ENCODE measurements around the gene SARDH.
"Not testable (repeated sequence)": the region's sequence is repeated elsewhere in the genome, so short reads cannot be mapped to it uniquely, and the experiment has no call there.

Gene SARDH

DNA sequence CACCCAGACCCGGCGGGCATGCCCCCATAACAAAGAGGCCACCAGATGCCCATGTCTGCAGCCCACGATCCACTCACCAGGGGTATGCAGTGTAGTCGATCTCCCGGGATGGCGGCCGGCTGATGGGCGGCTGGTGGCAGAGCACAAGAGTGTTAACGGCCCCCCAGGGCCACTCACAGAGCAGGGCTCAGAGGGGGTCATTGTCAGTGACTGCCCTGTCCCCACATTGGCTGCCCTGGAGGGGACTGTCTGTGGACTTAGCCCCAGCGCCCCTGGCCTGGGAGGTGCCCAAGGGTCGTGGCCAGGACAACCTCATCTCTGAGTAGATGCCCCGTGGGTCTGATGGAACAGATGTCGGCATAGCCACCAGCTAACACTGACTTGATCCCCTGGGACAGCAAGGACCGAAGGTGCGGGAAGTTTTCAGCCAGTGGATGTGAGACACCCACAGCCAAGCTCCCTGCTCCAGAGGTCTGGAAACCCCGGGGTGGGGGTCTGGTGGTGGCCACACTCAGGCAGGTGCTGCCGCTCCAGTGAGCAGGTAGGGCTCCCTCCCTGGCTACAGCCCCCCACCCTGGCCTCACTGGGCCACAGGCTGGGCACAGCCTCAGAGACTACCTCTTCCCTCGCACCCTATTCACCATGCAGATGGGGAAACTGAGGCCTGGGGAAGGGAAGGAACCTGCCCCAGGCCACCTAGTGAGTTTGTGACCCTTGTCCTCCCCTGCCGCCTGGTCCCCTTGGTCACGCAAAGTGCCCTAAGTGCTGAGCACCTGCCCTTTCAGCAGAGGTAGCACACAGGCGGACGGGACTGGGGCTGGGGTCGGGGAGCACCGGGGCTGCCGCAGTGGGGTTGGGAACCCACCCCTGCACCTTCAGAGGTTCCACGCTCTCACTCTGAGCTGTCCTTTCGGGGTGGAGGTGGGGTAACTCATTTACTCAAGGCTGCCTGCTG is 38.1 kb upstream of the SARDH start:
- DNase-seq (ENCODE audit: low read depth, low spot score), result no peak

DNA sequence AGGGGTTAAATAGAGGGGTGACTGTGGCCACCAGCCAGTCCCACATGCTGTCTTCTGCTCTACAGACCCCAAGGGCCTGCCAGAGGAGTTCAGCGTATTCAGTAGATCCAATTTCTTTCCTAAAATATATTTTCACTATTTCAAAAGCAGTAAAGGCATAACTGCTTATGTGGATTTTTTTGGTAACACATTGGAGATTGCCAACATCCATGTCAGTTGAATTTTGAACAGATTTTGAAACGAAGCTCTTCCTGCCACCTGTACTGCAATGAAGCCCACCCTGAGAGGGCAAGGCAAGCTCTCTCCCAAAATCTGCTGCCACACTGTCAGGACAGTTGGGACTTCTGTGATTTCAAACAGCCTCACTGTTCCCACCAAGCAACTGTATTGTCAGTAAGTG is 37.1 kb upstream of the SARDH start:
- DNase-seq (ENCODE audit: low read depth, low spot score), result no peak

DNA sequence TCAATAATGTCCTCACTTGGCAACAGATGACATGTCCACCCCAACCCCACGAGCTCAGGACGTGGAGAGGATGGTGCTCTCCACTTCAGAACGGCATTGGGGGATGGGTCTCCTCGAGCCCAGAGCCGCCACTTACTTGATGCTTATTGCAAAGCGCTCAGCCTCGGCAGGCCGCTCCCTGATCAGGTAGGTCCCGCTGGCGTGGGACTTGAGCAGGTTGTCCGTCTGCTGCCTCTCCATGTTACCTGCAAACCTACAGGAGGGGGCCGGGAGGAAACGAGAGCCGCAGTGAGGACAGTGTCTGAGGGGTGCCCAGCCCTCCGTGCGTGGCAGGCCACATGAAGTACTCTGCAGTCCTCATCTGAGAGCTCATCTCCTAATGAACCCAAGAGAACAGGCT is 36.6 kb upstream of the SARDH start:
- DNase-seq (ENCODE audit: low read depth, low spot score), result no peak

DNA sequence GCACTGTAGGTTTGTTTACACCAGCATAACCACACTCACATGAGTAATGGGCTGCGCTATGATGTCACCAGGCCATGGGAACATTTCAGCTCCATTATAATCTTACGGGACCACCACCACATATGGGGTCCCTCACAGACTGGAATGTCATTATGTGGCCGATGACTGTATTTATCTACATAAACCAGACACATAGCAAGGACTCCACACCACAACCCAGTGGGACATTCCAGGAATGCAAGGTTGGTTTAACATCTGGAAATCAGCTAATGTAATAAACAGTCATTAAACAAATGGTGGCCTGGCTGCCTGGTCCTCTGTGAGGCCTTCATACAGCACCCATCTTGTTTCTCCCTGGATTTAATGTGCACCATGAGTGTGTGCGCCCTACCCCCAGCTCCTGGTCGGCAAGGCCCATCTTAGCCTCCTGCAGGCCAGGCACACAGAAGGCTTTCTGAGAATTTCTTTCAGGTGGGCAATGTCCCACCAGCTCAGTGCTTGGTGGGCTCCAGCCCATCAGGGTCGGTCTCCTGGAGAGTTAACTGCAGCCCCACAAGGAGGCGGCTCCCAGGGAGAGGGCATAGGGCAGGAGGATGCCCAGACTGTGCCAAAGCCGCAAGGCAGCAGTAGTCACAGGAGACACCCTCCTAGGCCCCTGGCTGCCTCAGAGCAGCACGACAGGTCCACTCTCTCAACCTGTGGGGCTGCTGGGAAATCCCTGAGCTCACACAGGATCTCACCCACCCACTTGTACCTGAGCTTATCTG is 35.9 kb upstream of the SARDH start:
- DNase-seq (ENCODE audit: low read depth, low spot score), result peak; percentile 55

DNA sequence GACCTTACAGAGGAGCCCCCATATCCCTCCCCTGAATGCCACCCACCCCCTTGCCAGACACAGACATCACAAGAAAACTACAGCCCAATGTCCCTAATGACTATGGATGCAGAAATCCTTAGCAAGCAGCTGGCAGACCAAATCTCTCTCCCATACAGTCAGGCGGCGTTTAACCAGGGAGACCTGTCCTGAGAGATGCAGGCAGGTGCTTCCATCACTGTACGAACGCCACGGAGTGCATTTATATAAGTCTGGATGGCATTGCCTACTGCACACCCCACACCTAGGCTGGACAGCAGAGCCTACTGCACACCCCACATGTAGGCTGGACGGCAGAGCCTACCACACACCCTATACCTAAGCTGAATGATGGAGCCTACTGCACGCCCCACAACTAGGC is 34.4 kb upstream of the SARDH start:
- DNase-seq (ENCODE audit: low read depth, low spot score), result no peak

DNA sequence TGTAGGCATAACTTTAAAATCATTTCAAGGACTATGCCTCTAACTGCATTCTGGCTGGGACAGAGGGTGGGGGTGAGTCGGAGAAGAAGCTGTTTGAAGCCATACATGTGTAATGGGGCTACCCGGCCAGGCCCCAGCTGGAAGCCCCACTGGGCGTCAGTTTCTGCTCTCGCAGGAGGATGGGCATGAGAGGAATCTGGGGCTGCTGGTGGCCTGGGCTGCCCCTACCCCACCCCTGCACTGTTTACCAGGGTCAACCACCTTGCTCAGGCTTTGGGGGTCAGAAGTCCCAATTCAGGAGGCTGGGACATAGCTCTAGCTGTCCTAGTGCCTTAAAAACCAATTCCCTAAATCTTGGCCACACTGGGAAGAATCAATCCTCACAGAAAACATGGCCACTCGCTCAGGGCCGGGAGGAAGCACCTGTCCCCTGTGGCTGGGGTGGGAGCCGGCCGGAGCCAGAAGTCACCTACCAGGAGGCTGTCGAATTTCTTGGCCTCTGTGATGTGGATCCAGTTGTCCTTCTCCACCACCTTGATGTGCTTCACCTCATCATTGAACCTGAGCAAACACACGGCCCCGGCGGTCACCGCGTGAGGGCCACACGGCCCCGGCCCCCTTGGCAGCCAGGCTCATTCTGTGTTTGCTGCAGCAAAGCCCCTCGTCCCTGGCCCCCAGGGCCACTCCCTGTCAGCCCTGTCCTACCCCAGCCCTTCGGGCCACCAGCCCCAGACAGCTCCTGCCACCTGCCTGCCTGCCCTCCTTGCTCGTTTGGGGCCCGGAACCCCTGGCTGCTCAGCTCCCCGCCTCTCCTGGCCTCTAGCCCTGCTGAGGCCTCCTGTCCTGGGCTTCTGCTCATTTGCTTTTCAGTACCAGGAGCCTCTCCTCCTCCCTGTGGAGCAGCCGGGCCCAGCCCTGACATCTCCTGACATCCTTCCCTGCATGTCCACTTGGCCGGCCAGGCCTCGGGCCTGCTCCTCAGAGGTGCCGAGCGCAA is 33.6 kb upstream of the SARDH start:
- DNase-seq (ENCODE audit: low read depth, low spot score), result no peak

DNA sequence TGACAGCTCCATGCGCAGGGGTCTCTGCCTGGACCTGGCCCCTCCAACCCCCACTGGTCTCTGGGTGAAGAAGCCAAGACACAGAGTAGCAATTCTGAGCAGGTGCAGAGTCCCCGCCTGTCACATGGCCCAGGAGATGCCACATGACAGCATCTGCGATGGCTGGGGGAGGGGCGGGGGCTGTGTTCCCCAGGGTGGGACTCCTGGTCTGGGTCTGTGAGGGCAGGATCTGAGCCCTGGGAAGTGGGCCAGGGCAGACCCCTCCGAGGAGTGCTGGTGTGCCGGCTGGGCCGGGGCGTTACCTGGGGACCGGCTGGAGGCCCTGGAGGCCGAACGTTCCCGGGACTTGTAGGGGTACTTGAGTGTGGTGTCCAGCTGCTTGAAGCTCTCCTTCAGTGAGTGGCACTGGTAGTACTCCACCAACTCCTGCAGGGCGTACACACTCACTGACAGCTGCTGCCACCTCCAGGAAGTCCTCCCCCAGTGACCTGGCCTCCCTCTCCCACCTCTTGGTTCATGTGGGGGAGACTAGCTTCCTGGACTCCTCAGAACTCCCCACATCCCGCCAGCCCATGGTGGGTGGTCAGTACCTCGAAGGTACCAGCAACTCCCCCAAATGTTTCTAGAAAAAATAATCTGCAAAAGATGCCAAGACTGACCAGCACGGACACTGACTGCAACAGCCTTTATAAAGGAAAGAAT is 32.1 kb upstream of the SARDH start:
- no peak for DNase-seq (ENCODE audit: low read depth, low spot score)

DNA sequence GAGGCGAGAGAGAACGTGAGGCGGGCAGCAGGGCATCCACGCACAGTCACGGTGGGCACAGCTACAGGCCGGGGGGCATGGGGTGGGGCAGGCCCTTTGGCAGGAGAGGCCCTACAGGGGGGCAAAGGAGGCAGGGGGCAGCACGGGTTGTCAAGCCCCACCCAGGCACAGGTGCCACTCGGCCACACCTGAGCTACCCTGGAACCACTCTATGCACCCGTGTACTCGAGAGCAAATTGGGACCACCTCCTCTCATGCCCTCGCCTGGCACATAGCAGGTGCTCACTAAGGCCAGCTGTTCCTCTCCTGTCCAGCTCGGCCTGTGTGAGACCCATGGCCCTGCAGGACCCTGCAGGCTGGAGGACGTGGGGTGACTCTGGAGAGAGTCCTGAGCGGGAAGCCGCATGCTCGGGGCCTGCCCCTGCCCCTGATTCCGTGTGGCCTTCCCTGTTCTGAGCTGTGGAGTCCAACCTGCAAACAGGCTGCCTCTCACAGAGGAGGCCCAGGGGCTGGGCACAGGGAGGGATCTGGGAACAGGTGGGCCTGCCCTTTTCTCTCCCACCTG is 31.4 kb upstream of the SARDH start:
- no peak for DNase-seq (ENCODE audit: low read depth, low spot score)

DNA sequence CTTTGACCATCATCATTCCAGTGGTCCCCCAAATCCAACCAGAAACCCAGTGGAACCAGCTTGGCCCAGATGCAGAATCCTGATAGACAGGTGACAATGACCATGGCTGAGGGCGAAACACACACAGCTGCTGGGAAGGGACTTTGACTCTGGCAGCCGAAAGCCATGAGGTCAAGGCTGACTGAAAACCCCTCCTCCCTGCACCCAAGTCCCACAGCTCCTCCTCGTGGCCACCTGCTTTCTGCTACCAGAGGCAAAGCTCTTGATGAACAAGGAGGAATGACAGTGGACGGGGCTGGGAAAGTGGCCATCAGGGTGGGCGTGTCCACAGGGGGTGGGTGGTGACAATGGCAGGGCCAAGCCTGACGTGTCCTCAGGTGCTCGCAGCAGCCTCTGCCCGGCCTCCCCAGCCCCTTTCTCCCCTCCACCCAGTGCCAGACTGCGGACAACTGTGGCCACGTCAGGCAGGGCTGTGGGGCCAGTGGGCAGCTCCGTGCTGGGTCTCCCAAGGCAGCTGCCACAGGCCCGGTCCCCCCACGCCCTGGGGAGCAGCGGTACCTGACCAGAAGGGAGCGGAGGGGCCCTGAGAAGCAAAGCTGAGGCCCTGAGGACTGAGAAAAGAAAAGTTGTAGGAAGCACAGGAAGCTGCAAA is 30.8 kb upstream of the SARDH start:
- DNase-seq (ENCODE audit: low read depth, low spot score), result no peak

DNA sequence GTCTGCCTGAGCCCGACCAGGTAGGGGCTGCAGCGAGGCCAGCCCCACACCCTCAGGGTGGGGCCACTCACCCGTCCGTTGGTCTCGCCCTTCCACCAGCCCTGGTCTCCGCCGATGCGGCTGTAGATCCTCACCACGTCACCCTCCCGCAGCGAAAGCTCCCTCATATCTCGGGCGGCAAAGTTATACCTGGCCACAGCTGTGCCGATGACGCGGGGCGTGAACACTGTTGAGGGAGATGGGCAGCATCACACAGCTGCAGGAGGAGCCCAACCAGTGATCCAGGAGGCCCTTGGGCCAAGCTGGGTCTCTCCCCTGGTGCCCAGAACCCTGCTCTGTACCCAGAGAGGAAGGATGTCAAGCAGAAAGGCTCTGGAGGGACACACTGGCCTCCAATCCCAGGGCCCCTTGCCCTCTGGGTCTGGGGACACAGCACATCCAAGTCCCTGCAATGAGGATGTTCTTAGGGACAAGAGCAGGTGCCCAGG is 30.3 kb upstream of the SARDH start:
- no peak for DNase-seq (ENCODE audit: low read depth, low spot score)

DNA sequence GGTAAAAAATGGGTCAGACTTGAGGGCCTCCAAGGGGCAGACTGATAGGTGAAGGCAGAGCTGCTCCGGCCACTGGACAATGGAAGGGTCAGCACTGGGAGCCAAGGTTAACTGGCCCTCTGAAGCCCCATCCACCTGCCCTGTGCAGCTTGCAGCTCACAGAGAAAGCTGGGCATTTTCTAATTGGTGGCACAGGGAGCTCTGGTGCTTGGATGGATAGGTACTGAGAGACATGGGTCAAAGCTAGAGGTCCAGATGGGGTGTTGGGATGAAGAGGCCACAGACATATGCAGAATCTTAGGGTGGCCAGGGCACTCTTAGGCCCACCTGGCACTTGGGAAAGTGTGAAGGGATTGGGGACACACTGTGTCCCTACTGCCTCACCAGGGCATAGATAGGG is 29.5 kb upstream of the SARDH start:
- no peak for DNase-seq (ENCODE audit: low read depth, low spot score)

DNA sequence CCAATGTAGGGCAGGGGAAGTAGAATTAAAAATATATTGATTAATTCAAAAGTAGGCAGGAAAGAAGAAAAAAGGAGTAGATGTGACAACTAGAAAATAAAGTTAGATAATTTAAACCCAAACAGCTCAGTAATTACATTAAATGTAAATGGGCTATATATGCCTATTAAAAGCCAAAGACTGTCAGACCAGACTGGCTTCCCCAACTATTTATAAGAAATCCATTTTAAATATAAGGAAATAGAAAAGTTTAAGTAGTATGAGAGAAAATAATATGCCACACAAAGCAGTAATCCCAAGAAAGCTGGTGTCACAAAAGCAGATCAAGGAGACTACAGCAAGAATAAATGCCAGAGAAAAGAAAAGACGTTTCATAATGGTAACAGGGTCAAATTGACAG is 28.9 kb upstream of the SARDH start:
- DNase-seq (ENCODE audit: low read depth, low spot score), result no peak

DNA sequence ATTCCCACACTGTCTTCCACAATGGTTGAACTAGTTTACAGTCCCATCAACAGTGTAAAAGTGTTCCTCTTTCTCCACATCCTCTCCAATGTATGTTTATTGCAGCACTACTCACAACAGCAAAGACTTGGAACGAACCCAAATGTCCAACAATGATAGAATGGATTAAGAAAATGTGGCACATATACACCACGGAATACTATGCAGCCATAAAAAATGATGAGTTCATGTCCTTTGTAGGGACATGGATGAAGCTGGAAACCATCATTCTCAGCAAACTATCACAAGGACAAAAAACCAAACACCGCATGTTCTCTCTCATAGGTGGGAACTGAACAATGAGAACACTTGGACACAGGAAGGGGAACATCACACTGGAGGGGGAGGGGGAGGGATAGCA is 28.1 kb upstream of the SARDH start:
- not testable (repeated sequence) for DNase-seq (ENCODE audit: low read depth, low spot score)

DNA sequence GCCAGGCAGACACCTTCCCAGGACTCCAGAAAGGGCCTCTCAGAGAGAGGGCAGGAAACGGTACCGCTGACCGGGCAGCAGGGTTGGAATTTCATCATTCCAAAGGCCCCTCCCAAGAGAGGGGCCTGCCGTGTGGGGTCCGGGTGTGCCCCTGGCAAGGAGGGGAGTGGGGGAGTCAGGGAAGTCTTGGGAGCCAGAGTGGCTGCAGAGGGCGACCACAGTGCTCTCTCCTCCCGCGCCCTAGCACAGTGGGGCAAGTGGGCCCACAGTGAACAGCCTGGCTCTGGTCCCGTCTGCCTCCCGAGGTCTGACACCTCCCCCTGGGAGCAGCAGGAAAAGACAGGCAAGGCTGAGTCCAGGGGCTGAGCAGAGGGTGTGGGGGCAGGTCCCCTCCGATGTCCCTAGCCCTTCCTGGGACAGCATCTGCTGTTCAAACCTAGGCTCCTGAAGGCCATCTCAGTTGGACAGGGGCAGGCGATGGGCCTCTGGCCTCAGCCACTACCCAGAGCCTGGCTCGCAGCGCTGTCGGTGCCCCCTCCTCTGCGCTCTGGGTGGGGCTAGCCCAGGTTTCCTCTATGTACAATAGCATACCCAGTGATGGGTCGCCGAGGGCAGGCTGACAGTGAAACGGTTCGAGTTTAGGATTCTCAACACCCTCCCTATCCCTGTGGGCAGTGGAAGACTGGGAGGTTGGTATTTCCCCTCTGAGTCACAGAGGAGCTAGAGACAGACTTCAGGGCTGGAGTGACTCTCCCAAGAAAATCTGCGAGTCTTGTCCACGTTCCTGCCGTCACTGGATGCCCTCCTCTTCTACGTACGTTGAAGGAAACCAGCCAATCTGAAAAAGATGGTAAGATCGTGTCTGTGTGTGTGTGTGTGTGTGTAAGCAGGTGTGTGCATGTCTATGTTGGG is 25.4 kb upstream of the SARDH start:
- peak; percentile 32 for DNase-seq (ENCODE audit: low read depth, low spot score)

DNA sequence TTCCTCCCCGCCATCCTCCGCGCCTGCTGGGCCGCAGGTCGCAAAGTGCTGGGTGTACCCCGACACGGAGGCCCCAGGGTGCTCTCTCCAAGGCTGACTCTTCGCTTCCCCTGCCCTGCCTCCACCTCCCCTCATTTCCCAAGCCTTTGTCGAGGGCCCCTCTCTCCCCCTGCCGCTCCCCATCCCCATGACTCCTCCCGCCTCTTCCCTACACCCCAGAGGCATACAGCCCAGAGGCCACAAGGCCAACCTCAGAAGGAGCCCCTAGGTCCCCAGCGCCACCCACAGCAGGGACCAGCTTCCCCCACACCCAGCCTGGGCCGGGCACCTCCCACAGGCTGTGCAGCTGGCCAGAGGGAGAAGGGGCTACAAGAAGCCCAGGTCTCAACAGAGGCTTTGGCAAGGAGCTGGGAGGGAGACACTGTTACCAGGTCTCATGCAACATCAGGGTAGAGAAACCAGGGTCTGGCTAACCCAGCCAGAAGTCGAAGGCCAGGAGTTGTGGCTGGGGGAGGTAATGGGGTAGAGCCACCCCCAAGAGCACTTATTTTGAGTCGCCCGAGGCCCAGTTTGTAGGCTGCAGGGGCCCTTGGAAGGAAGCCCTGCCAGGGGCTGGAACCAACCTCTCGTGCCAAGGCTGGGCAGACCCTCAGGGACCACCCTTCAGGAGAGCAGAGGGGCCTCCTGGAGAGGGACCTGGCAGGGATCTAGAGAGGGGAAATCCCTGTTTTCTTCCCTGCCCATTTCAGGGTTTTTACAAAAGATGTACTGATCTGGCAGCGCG is 24.5 kb upstream of the SARDH start:
- DNase-seq (ENCODE audit: low read depth, low spot score), result no peak

DNA sequence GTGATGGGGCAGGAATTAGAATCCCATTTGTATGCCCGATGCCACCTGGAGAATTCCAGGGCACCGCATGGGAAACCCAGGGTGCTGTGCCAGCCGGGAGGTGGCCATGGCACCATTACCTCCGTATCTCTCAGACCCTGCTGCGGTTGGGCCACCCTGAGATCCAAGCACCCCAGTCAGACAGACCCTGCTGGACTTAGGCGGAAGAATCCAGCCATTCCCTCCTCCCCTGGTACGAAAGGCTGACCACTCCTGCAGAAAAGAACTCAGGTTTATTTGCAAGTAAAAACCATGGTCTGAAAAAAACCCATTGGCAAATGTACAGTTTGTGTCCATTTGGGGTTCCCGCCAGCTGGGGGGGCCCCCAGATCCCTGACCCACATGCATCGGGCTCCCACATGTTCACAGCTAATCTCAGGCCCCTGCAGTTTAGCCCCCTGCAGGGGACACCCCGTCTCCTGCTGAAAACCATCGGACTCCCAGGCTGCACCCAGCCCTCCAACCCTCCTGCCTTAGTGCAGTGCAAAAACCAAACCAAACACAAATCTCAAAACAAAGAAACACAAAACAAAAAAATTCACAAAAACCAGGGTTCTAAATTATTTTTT is 23.6 kb upstream of the SARDH start:
- no peak for DNase-seq (ENCODE audit: low read depth, low spot score)

DNA sequence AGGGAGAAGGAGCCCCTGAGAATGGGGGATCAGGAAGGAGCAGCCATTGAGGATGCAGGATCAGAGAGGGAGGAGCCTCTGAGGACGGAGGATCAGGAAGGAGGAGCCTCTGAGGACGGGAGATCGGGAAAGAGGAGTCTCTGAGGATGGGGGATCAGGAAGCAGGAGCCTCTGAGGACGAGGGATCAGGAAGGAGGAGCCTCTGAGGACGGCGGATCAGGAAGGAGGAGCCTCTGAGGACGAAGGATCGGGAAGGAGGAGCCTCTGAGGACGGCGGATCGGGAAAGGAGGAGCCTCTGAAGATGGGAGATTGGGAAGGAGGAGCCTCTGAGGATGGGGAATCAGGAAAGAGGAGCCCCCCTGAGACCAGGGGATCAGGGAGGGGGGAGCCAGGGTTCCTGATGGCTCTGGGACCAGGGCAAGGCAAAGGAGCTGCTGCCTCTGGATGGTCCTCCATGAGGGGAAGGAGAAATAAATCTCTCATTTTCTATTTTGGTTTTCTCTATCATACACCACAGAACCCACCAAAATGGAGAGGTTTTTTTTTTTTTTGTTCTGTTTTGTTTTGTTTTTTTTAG is 22.6 kb upstream of the SARDH start:
- DNase-seq (ENCODE audit: low read depth, low spot score), result no peak
